GM12878 (cell line): ENCODE data around the gene MTHFS. TPM values are rescaled to one million over a fixed set of nuclear protein-coding genes. Genes with fewer than 3 reads are reported as not detected.

Source experiments
- ATAC-seq: fragments of 200-7000 bp; cut with Tn5 transposase; 3 replicates; pipeline ENCODE4 v1.9.1; 2020; ENCODE audit warnings: mild to moderate bottlenecking, moderate library complexity
- BruUV-seq: library from RNA; stranded (reverse); fragments of 400-500 nt; replicated peaks from 2 replicates; lab custom pipeline; 2021; lab: Mats Ljungman, UMichigan
- CTCF ChIA-PET: fragments of 300-600 bp; sonication (Branson Sonifier 250); formaldehyde crosslinking; extraction: SDS; loops from one replicate; lab custom pipeline; 2021; ENCODE audit warnings: inconsistent platforms; lab: Yijun Ruan, JAX
- POLR2A ChIA-PET: fragments of 350-600 bp; formaldehyde crosslinking; extraction: SDS; loops from one replicate; lab custom pipeline; 2021; ENCODE audit warnings: inconsistent platforms; lab: Charles Lee
- RAD21 ChIA-PET: fragments of 300-600 bp; sonication (Branson Sonifier 250); formaldehyde crosslinking; loops from one replicate; lab custom pipeline; 2023; ENCODE audit warnings: antibody characterized with exemption; ENCODE audit not compliant: unreplicated experiment; lab: Charles Lee
- SMC1A ChIA-PET: fragments of 300-600 bp; sonication (Branson Sonifier 250); formaldehyde crosslinking; loops from one replicate; lab custom pipeline; 2023; ENCODE audit not compliant: unreplicated experiment, uncharacterized antibody; lab: Charles Lee
- DNase-seq: peaks from one replicate; pipeline ENCODE4 v3.0.0-alpha.2; 2011; ENCODE audit warnings: low read depth, low spot score
- FAIRE-seq: peaks from 3 replicates; lab custom pipeline; 2011; peaks lifted over from hg19 to GRCh38; lab: Jason Lieb, UNC
- H2AFZ ChIP-seq: 2 replicates; pipeline ENCODE4 v1.6.0; 2011; ENCODE audit warnings: low read depth, low read length, control low read depth; ENCODE audit not compliant: control insufficient read depth
- H3K27ac ChIP-seq: 2 replicates; pipeline ENCODE4 v1.5.1; 2011; ENCODE audit warnings: control low read depth; ENCODE audit not compliant: control insufficient read depth, insufficient read depth
- H3K27me3 ChIP-seq, 2 experiments: replicated peaks in 1 of 2; 2 replicates each; pipeline versions ENCODE4 v1.6.0 to v1.6.1; 2011; ENCODE audit warnings: low read length in 1 of 2; ENCODE audit not compliant: control insufficient read depth in 2 of 2, insufficient read depth in 2 of 2
- H3K36me3 ChIP-seq, 2 experiments: 2 replicates each; pipeline ENCODE4 v1.5.1; 2011; ENCODE audit warnings: low read length in 1 of 2; ENCODE audit not compliant: control insufficient read depth in 2 of 2, insufficient read depth in 2 of 2
- H3K4me1 ChIP-seq: 2 replicates; pipeline ENCODE4 v1.6.1; 2011; ENCODE audit warnings: mild to moderate bottlenecking, low read length, moderate library complexity, mixed read lengths; ENCODE audit not compliant: control insufficient read depth, insufficient read depth
- H3K4me2 ChIP-seq: 2 replicates; pipeline ENCODE4 v1.6.0; 2011; ENCODE audit warnings: control low read depth; ENCODE audit not compliant: control insufficient read depth, insufficient read depth
- H3K4me3 ChIP-seq: fragments of 200-600 bp; sonication (generic); 2 replicates; pipeline ENCODE4 v1.5.1; 2016
- H3K79me2 ChIP-seq: 2 replicates; pipeline ENCODE4 v1.6.0; 2011; ENCODE audit warnings: low read length; ENCODE audit not compliant: control insufficient read depth, insufficient read depth
- H3K9ac ChIP-seq: 2 replicates; pipeline ENCODE4 v1.8.0; 2011; ENCODE audit warnings: low read length, control low read depth, mixed read lengths; ENCODE audit not compliant: control insufficient read depth, insufficient read depth
- H3K9me3 ChIP-seq: replicated peaks from 3 replicates; pipeline ENCODE4 v1.5.1; 2011; ENCODE audit warnings: mild to moderate bottlenecking, low read length; ENCODE audit not compliant: control insufficient read depth, insufficient read depth
- H4K20me1 ChIP-seq: 2 replicates; pipeline ENCODE4 v1.6.0; 2011; ENCODE audit not compliant: control insufficient read depth, insufficient read depth
- E2F8 ChIP-seq: fragments of 450-650 bp; IDR thresholded peaks from 2 replicates; pipeline ENCODE4 v1.6.1; 2018; ENCODE audit warnings: mild to moderate bottlenecking, low read depth, moderate library complexity; ENCODE audit not compliant: partially characterized antibody
- ESRRA ChIP-seq: IDR thresholded peaks from 2 replicates; pipeline ENCODE4 v1.6.1; 2012; ENCODE audit warnings: mild to moderate bottlenecking, low read length, improper control_type of control experiment
- IKZF2 ChIP-seq, 2 experiments: fragments of 450-650 bp; IDR thresholded peaks; 2 replicates each; pipeline ENCODE4 v1.6.1; 2017; ENCODE audit warnings: mild to moderate bottlenecking in 2 of 2, moderate library complexity in 2 of 2
- MYC ChIP-seq: IDR thresholded peaks from 2 replicates; pipeline ENCODE4 v1.6.1; 2011; ENCODE audit warnings: mild to moderate bottlenecking, low read length, moderate library complexity, inconsistent platforms; ENCODE audit not compliant: insufficient read depth, insufficient replicate concordance, insufficient read length, severe bottlenecking
- ZNF207 ChIP-seq: fragments of 450-650 bp; IDR thresholded peaks from 2 replicates; pipeline ENCODE4 v1.6.1; 2014; ENCODE audit warnings: antibody characterized with exemption, mild to moderate bottlenecking, borderline replicate concordance
- WGBS: methylation state at CpG from one replicate; pipeline ENCODE4 v1.1.6; 2016; ENCODE audit warnings: low lambda C conversion rate; ENCODE audit not compliant: insufficient replicate concordance, insufficient coverage; ENCODE audit errors: missing lambda C conversion rate; 5-methylcytosine and 5-hydroxymethylcytosine counted together
- in situ Hi-C: fragments of 300-500 bp; cut with MboI; formaldehyde crosslinking; loops from 9 replicates; pipeline ENCODE4 v1.14.3; 2018; ENCODE audit warnings: mixed read lengths
- intact Hi-C: fragments of 100-400 bp; cut with micrococcal nuclease; formaldehyde crosslinking; loops from one replicate; pipeline ENCODE4 v1.14.2; 2022; ENCODE audit not compliant: unreplicated experiment
- polyA plus RNA-seq, 11 experiments: library from polyadenylated mRNA; depleted of rRNA in 4 of 11; unstranded in 6 of 11; stranded (reverse) in 5 of 11; fragments of >200 nt; fragmentation: Nextera tagmentation in 4 of 11; fragmentation: Illumina TruSeq in 1 of 11; extraction: Ambion mirVana in 4 of 11; extraction: Trizol in 1 of 11; gene quantifications; 1 replicate in 1 of 11; 2 replicates in 10 of 11; pipeline versions ENCODE4 v1.2.1 to v1.2.3, GENCODE V29; 2011 to 2016; ENCODE audit warnings: inconsistent platforms in 2 of 11, missing spikeins in 2 of 11, low read depth in 1 of 11
- total RNA-seq, 4 experiments: library from RNA; depleted of rRNA in 3 of 4; stranded (reverse); fragments of >200 nt in 3 of 4; fragmentation: Illumina TruSeq in 1 of 4; extraction: Trizol in 1 of 4; gene quantifications; 2 replicates each; pipeline versions ENCODE4 v1.2.1 to v1.2.3, GENCODE V29; 2013 to 2021

The MTHFS gene
- total and polyA plus RNA-seq, 10 of the 15 experiments (the other 5 are each of a cell fraction or from before 2014, with no cell fraction given): 14.0 to 81.9 (median 31.8) TPM

GRCh38 chr15:79815468-79815867, 81.3 kb downstream of the MTHFS start:
- ATAC-seq: no peak
- no peak for FAIRE-seq
- Histone ChIP-seq H3K9ac (no peak overlapping the region), H4K20me1 (no peaks in the 10 kb centered on the region), H3K27me3 (no peaks in the 10 kb centered on the region; a peak in 1 of 4 replicates), H3K36me3 (no peaks in the 10 kb centered on the region), H3K27ac (no peak overlapping the region), H3K4me3 (no peak overlapping the region), H3K4me1 (no peaks in the 10 kb centered on the region), H3K79me2 (no peaks in the 10 kb centered on the region), H3K4me2 (no peak overlapping the region), H2AFZ (no peak overlapping the region), H3K9me3 (no peaks in the 10 kb centered on the region)
- ChIA-PET SMC1A (no interaction called here), RAD21 (no interaction called here), CTCF (no interaction called here), POLR2A (no interaction called here)
- in situ Hi-C loops: no loop called here
- intact Hi-C loops: no loop called here
- no peak for TF ChIP-seq ZNF207
- TF ChIP-seq IKZF2 (IDR thresholded peaks at IDR 0.05): no peak
- no peak for TF ChIP-seq E2F8
- no peak for TF ChIP-seq MYC
- TF ChIP-seq ESRRA: no peak
- no peak for DNase-seq
- 36% methylated on average over 5 of the region's 5 CpGs for WGBS
- no TSS peak for BruUV-seq
